Epithelial cell of umbilical artery (primary cell): ENCODE measurements around the gene TUSC2. TPM values are rescaled to one million over a fixed set of nuclear protein-coding genes. Genes with fewer than 3 reads are reported as not detected.

Experiments
- total RNA-seq: library from RNA; depleted of rRNA; stranded (reverse); fragments of >200 nt; gene quantifications from 2 replicates; pipeline ENCODE4 v1.2.3, GENCODE V29; 2014

The TUSC2 gene
- total RNA-seq = 23.1 and 36.0 TPM in 2 replicates

GRCh38 chr3:50327943-50328691 is at the start of gene TUSC2:
Gene TUSC2, minus strand, starts transcription at chr3:50328223. Its CDS starts 124 bp downstream, at chr3:50328099.

DNA sequence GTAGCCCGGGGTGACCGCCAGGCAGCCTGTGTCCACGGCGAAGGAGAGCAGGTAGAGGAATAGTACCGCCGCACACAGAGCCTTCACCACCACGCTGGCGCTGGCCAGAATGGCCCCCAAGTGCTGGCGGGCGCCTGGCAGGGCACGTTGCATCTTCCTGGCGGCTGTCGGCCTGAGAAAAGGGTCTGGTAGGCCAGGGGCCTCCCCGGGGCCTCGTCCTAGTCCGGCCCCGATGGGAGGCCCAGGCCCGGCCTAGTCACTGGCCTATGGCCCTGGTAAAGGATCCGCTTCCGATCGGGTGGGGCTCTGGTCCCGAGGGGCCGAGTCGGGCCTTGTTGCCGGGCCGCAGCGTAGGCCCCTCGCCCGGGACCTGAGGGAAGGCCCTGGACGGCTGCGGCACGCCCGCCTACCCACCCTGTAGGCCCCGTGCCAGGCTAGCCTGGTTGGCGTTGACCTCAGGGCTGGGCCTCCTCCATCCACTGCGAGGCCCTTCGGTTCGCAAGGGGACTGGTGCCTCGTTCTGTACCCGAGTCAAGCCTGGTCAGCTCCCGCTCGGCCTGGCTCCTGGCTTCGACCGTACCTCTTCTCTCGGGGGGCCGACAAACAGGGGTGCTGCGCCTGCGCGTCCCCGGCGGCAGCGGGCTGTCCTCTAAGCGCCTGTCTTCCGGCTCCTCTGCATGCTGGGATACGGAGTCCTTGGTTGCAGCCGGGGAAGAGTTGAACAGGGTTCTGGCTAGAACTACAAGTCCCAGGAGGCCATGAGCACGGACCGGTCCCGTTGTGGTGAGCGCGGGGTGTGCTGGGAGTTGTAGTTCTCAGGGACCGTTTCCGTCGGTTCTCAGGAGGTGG is 31.1 kb upstream of the TUSC2 start, which contains the start of gene TMEM115:
Gene TMEM115 (minus strand): TSS at position 611 of the 849 bp plus-strand sequence. CDS start 458 bp downstream, at position 153.

DNA sequence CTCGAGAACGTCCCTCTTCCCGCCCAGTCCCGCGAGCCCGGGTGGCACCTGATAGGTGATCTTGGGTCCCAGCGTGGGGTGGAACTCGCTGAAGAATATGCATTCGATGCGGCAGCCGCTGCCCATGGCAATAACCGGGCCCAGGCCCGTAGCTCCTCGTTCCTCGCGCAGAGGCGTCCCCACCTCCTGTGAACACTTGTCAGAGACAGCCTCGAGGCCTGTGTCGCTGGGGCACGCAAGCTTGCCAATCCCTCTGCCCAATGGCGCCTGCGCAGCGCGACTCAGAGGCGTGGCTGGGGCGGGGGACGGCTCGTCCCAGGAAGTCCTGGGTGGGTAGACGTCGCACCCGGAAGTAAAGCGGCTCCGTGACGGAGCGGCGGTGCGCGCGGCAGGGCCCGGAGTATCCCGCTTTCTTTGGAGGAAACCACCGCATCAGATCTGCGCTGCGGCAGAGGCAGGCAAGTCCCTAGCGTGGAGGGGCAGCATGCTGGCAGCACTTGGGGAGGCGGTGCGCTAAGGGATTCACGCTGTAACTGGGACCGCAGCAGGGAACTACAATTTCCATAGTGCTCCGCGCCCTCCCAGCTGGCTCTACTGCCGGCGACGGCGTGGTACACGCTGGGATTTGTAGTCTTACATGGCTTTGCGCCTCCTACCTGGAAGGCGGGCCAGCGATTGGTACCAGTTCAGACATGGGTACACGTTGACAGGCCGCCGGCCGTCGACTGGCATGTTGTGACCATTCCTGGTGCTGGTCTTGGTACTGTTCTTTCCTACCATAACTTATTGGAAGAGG is 22.7 kb upstream of the TUSC2 start, which contains the start of the genes CYB561D2 and NPRL2:
Gene CYB561D2 (plus strand): TSS at position 336 of the 796 bp plus-strand sequence. CDS start 572 bp downstream, outside the sequence.
Gene NPRL2 (minus strand): TSS at position 249 of the 796 bp plus-strand sequence. CDS start 123 bp downstream, at position 126.

GRCh38 chr3:50345586-50346234 is 17.7 kb upstream of the TUSC2 start, which contains the start of gene ZMYND10:
Gene ZMYND10, minus strand, starts transcription at chr3:50345732. Its CDS starts 153 bp downstream, at chr3:50345579.

DNA sequence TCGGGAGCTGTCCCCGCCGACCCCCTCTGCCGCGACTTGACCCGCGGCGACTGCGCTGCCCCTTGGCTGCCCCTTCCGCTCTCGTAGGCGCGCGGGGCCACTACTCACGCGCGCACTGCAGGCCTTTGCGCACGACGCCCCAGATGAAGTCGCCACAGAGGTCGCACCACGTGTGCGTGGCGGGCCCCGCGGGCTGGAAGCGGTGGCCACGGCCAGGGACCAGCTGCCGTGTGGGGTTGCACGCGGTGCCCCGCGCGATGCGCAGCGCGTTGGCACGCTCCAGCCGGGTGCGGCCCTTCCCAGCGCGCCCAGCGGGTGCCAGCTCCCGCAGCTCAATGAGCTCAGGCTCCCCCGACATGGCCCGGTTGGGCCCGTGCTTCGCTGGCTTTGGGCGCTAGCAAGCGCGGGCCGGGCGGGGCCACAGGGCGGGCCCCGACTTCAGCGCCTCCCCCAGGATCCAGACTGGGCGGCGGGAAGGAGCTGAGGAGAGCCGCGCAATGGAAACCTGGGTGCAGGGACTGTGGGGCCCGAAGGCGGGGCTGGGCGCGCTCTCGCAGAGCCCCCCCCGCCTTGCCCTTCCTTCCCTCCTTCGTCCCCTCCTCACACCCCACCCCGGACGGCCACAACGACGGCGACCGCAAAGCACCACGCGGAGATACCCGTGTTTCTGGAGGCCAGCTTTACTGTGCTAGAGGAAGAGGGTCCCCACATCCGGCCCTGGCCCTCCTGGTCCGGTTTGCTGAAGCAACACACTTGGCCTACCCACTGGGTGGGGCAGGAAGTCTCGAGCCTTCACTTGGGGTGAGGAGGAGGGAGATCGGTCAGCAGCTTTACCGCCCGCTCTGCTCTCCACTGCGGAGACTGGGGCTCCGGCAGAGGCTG is 12.7 kb upstream of the TUSC2 start, which contains the start of gene RASSF1:
Gene RASSF1 (minus strand): TSS at position 389 of the 882 bp plus-strand sequence. CDS start 31 bp downstream, at position 358.

GRCh38 chr3:50322386-50323091 is 5.5 kb downstream of the TUSC2 start, which contains the start of gene HYAL2:
Gene HYAL2, minus strand, starts transcription at chr3:50322745. Its CDS starts 2,256 bp downstream, at chr3:50320489.

DNA sequence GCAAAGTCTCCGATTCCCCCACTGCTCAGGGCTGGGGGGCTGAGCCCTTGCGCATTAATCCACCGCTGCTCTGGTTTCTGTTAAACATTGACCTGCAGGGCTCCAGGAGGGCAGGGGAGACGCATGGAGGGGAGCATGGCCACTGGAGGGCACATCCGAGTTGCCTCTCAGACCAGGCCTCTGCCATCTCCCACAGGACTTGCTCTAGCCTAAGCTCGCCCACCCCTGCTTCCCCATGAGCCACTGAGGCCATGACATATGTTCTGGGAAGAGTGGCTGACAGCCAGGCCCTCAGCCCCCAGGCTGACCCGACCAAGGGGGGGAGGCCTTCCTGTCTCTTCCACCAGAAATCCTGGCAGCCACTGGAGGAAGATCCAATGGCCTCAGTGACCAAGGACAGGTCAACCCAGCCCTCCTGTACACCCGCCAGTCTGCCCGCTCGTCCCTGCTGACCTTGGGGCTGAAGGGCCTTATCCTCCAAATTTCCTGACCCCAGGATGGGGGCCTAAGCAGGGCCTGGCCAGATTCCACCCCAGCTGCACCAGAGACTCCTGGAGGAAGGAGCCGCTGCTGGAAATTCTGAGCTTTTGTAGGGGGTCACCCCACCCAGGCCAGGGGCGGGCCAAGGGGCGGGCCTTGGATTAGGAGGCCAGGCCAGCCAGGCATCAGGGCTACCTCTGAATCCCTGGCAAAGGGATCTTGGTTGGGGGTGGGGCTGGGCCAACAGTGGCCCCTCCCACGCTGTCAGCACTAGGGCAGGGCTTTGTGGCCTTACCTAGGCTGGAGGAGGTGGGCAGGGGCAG is 24.8 kb downstream of the TUSC2 start, which contains the start of gene HYAL1:
Gene HYAL1 (minus strand): TSS at position 562 of the 803 bp plus-strand sequence. CDS start 618 bp downstream, outside the sequence.

DNA sequence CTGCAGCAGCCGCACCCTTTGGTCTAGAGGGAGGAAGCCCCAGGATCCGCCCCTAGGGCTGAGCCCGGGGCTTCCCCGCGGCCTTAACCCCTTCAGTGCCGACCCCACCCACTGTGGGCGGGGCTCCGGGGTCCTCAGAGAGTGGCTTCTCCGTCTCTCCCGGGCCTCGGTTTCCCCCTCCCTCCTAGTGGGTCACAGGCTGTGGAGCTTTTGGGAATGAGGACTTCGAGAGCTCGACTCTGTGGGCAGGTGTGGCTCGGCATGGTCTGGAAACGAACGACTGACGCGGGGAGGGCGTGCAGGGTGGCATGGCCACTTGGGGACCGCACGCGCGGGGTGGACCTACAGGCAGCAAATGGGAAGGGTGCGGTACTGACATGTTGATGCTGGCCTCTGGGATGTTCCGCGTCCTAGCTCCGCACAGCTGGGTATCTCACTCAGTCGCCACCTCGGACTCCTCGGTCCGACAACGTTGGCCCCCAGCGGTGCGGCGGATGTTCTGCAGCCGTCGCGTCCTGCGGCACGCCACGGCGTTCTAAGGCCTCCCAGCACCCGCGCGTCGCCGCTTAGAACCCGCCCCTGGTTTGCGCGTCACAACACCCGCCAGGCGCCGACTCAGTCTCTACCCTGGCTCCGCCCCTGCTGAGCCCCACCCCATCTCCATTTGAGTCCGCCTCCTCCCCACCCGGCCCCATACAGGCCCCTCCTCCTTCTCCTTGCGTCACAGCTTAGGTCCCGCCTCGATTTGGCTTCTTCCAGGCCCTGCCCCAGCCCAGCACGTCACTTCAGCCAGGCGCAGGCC is 29.0 kb downstream of the TUSC2 start, which contains the start of the genes HYAL3 and NAA80:
Gene HYAL3 (minus strand): TSS at position 570 of the 802 bp plus-strand sequence. CDS start 3,803 bp downstream, outside the sequence.
Gene NAA80 (minus strand): TSS at position 570 of the 802 bp plus-strand sequence. CDS start 1,942 bp downstream, outside the sequence.

GRCh38 chr3:50292159-50293078 is 35.6 kb downstream of the TUSC2 start, which contains the start of gene IFRD2:
Gene IFRD2, minus strand, starts transcription at chr3:50292429. Its CDS starts 155 bp downstream, at chr3:50292274.

GRCh38 chr3:50278880-50279224 is 49.2 kb downstream of the TUSC2 start, which contains the start of gene LSMEM2:
Gene LSMEM2, plus strand, starts transcription at chr3:50279087. Its CDS starts 27 bp downstream, at chr3:50279114.

Other genes starting within 250 kb of the TUSC2 start
- gene RBM5, start 239.3 kb downstream of the TUSC2 start, total RNA-seq = 93.9 and 114 TPM in 2 replicates
- 42.6 and 106 TPM in 2 replicates for gene SEMA3F, start 172.9 kb downstream of the TUSC2 start, total RNA-seq
- not detected in 2 replicates for gene GNAT1, start 136.6 kb downstream of the TUSC2 start, total RNA-seq
- under 0.01 TPM in 1 of 2 replicates, not detected in the other for gene SLC38A3, start 123.0 kb downstream of the TUSC2 start, total RNA-seq
- 319 and 452 TPM in 2 replicates for gene GNAI2, start 92.0 kb downstream of the TUSC2 start, total RNA-seq
- gene SEMA3B, start 59.1 kb downstream of the TUSC2 start, total RNA-seq = 0.65 and 1.4 TPM in 2 replicates
- gene LSMEM2, start 49.1 kb downstream of the TUSC2 start, total RNA-seq = not detected in 2 replicates
- gene IFRD2, start 35.8 kb downstream of the TUSC2 start, total RNA-seq = 107 and 139 TPM in 2 replicates
- gene HYAL3, start 28.8 kb downstream of the TUSC2 start, total RNA-seq = 5.2 and 6.2 TPM in 2 replicates
- 1.7 and 2.6 TPM in 2 replicates for gene NAA80, start 28.8 kb downstream of the TUSC2 start, total RNA-seq
- 0.65 and 1.4 TPM in 2 replicates for gene HYAL1, start 24.6 kb downstream of the TUSC2 start, total RNA-seq
- 382 and 404 TPM in 2 replicates for gene HYAL2, start 5.5 kb downstream of the TUSC2 start, total RNA-seq
- gene RASSF1, start 12.6 kb upstream of the TUSC2 start, total RNA-seq = 16.7 and 16.9 TPM in 2 replicates
- 0.15 and 0.32 TPM in 2 replicates for gene ZMYND10, start 17.5 kb upstream of the TUSC2 start, total RNA-seq
- 18.7 and 20.8 TPM in 2 replicates for gene NPRL2, start 22.6 kb upstream of the TUSC2 start, total RNA-seq
- 26.6 and 29.2 TPM in 2 replicates for gene CYB561D2, start 22.6 kb upstream of the TUSC2 start, total RNA-seq
- 33.6 and 41.6 TPM in 2 replicates for gene TMEM115, start 31.3 kb upstream of the TUSC2 start, total RNA-seq
- not detected in 2 replicates for gene CACNA2D2, start 175.4 kb upstream of the TUSC2 start, total RNA-seq
- 2.9 and 4.7 TPM in 2 replicates for gene C3orf18, start 239.5 kb upstream of the TUSC2 start, total RNA-seq
- gene HEMK1, start 241.3 kb upstream of the TUSC2 start, total RNA-seq = 9.7 and 15.2 TPM in 2 replicates